Transverse colon (tissue), 3 donors: Measurements from ENCODE around the gene ZNF221.

ENCODE experiments used
- CTCF ChIP-seq, 5 experiments: fragments of 200-600 bp in 3 of 5; fragments of 450-650 bp in 2 of 5; sonication (generic) in 3 of 5; IDR thresholded peaks; 1 replicate in 2 of 5; 2 replicates in 3 of 5; pipeline ENCODE4 v1.5.1; 2016 to 2017; ENCODE audit warnings: antibody characterized with exemption in 5 of 5, inconsistent platforms in 3 of 5, mild to moderate bottlenecking in 2 of 5, moderate library complexity in 1 of 5
- POLR2A ChIP-seq: fragments of 450-650 bp; IDR thresholded peaks from one replicate; pipeline ENCODE4 v1.6.1; 2016; ENCODE audit warnings: antibody characterized with exemption, mild to moderate bottlenecking, moderate library complexity

GRCh38 chr19:43940719-43941118, 10.3 kb upstream of the ZNF221 start:
- TF ChIP-seq POLR2A (no peak), CTCF (IDR thresholded peaks at IDR 0.05) (no peak)
